ENCODE data around the gene FNDC3B.

DNA sequence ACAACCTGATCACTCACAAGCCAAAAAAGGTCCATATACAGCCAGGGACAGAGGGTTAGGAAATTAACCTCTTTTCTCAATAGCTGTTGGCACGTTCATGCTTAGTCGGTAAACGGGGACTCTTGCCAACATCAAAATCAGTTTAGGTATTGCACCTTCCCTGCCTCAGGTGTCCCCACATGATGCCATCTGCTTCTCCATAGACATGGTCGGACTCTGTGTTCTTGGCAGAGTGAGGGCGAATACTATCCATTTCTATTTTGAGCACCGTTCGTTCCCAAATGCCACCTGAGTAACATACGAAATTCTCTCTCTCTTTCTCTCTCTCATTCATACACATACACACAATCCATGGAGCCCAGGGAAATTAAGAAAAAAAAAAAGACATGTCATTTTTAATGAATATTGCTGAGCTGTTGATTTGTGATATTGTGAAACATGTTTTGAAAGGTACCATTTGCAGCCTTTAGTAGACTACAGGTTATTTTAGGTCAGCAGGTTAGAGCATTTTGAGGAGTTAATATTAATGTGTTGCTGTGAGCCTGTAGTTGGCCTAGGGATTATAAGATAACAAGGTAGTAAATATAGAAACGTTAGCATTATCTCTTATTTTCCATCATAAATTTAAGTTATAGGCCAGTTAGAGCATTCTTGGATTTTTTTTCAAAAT is 330.3 kb downstream of the FNDC3B start:
- TF ChIP-seq, protein P1, sequence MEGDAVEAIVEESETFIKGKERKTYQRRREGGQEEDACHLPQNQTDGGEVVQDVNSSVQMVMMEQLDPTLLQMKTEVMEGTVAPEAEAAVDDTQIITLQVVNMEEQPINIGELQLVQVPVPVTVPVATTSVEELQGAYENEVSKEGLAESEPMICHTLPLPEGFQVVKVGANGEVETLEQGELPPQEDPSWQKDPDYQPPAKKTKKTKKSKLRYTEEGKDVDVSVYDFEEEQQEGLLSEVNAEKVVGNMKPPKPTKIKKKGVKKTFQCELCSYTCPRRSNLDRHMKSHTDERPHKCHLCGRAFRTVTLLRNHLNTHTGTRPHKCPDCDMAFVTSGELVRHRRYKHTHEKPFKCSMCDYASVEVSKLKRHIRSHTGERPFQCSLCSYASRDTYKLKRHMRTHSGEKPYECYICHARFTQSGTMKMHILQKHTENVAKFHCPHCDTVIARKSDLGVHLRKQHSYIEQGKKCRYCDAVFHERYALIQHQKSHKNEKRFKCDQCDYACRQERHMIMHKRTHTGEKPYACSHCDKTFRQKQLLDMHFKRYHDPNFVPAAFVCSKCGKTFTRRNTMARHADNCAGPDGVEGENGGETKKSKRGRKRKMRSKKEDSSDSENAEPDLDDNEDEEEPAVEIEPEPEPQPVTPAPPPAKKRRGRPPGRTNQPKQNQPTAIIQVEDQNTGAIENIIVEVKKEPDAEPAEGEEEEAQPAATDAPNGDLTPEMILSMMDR (IDR thresholded peaks at IDR 0.05; ENCODE audit: extremely low read depth in 1 of 2, insufficient read depth in 1 of 2, low read depth in 1 of 2, low read length in 2 of 2), result no peak
- TF ChIP-seq EZH2 (IDR thresholded peaks at IDR 0.05; ENCODE audit: borderline replicate concordance, low read depth, low read length, severe bottlenecking) (no peak), POLR2AphosphoS5 (IDR thresholded peaks at IDR 0.05; ENCODE audit: insufficient read depth, low read depth, low read length) (no peak), MAX (IDR thresholded peaks at IDR 0.05; ENCODE audit: insufficient read depth, insufficient read length) (no peak), POLR2A (IDR thresholded peaks at IDR 0.05; ENCODE audit: low read depth, low read length) (no peak)
